NK-92 treated with Interleukin-12 subunit alpha and Interleukin-12 subunit beta, amount 100 ng/mL, for 24 hours (cell line): Measurements from ENCODE around the gene OR52N4.
A peak's percentile ranks its signal among the peaks of the same experiment; 100 is the strongest.
"Not testable (repeated sequence)": the region's sequence is repeated elsewhere in the genome, so short reads cannot be mapped to it uniquely, and the experiment has no call there.

Experiments used
- DNase-seq: peaks from one replicate; lab custom pipeline; 2025; lab: John Stamatoyannopoulos, UW

Gene OR52N4

GRCh38 chr11:5753943-5754342, at the start of gene OR52N4:
TSS of gene OR52N4 (plus strand) at chr11:5754243. CDS start at chr11:5754741, 498 bp downstream.
- no peak for DNase-seq

- DNase-seq, result no peak
Measured at GRCh38 chr11:5705688-5706087, 48.4 kb upstream of the OR52N4 start.

GRCh38 chr11:5712507-5712906, 41.5 kb upstream of the OR52N4 start:
- no peak for DNase-seq

- DNase-seq, result no peak
Measured at GRCh38 chr11:5713695-5714094, 40.3 kb upstream of the OR52N4 start.

GRCh38 chr11:5716518-5716917, 37.5 kb upstream of the OR52N4 start:
- not testable (repeated sequence) for DNase-seq

GRCh38 chr11:5719703-5720495, 34.1 kb upstream of the OR52N4 start:
- peak; percentile 2 for DNase-seq

GRCh38 chr11:5722622-5723021, 31.4 kb upstream of the OR52N4 start:
- no peak for DNase-seq

- no peak for DNase-seq
Measured at GRCh38 chr11:5726351-5726750, 27.7 kb upstream of the OR52N4 start.

- DNase-seq, result no peak
Measured at GRCh38 chr11:5727691-5728090, 26.4 kb upstream of the OR52N4 start.

- DNase-seq, result no peak
Measured at GRCh38 chr11:5736396-5736795, 17.6 kb upstream of the OR52N4 start, which contains the start of gene OR56B1. TSS of gene OR56B1 (plus strand) at chr11:5736448. CDS start at chr11:5736517, 69 bp downstream.

GRCh38 chr11:5737091-5737490, 17.0 kb upstream of the OR52N4 start:
- no peak for DNase-seq

- DNase-seq, result no peak
Measured at GRCh38 chr11:5737670-5738392, 16.2 kb upstream of the OR52N4 start.

GRCh38 chr11:5738431-5738830, 15.6 kb upstream of the OR52N4 start:
- no peak for DNase-seq

- DNase-seq, result no peak
Measured at GRCh38 chr11:5746614-5747013, 7.4 kb upstream of the OR52N4 start.

GRCh38 chr11:5749836-5750235, 4.2 kb upstream of the OR52N4 start:
- DNase-seq, result no peak

- DNase-seq, result no peak
Measured at GRCh38 chr11:5767056-5767455, 13.0 kb downstream of the OR52N4 start.

GRCh38 chr11:5783255-5783654, 29.2 kb downstream of the OR52N4 start, which contains the start of gene OR52N5:
TSS of gene OR52N5 (minus strand) at chr11:5783355. CDS start at chr11:5778634, 4,721 bp downstream.
- no peak for DNase-seq

- no peak for DNase-seq
Measured at GRCh38 chr11:5791165-5791564, 37.1 kb downstream of the OR52N4 start, which contains the start of gene OR52N1. TSS of gene OR52N1 (minus strand) at chr11:5791265. CDS start at chr11:5788816, 2,449 bp downstream.

GRCh38 chr11:5796541-5796940, 42.5 kb downstream of the OR52N4 start:
- DNase-seq, result no peak

- DNase-seq, result no peak
Measured at GRCh38 chr11:5803982-5804381, 49.9 kb downstream of the OR52N4 start.
